OCI-LY1 (cell line): ENCODE measurements around the gene APLP1.
A peak's percentile ranks its signal among the peaks of the same experiment; 100 is the strongest.

Source experiments
- H2AFZ ChIP-seq: fragments of 200-600 bp; sonication (generic), shearing (Covaris generic); 2 replicates; pipeline ENCODE4 v1.6.0; 2014; ENCODE audit warnings: antibody characterized with exemption, mild to moderate bottlenecking, low read length
- H3F3A ChIP-seq: fragments of 200-600 bp; sonication (generic), shearing (Covaris generic); 2 replicates; pipeline ENCODE4 v1.6.0; 2014; ENCODE audit warnings: mild to moderate bottlenecking, antibody characterized with exemption, low read length, moderate library complexity; ENCODE audit not compliant: insufficient read depth
- H3K27ac ChIP-seq: fragments of 200-600 bp; sonication (generic); 2 replicates; pipeline ENCODE4 v1.5.1; 2014; ENCODE audit warnings: low read length, mixed run types, mild to moderate bottlenecking, low read depth; ENCODE audit not compliant: poor library complexity, severe bottlenecking
- H3K27me3 ChIP-seq: fragments of 200-600 bp; sonication (generic); 2 replicates; pipeline ENCODE4 v1.6.0; 2014; ENCODE audit warnings: antibody characterized with exemption, mild to moderate bottlenecking, low read length, moderate library complexity; ENCODE audit not compliant: insufficient read depth
- H3K36me3 ChIP-seq: fragments of 200-600 bp; sonication (generic); 2 replicates; pipeline ENCODE4 v1.6.1; 2014; ENCODE audit warnings: mild to moderate bottlenecking, antibody characterized with exemption, low read length, moderate library complexity, mixed read lengths; ENCODE audit not compliant: insufficient read depth
- H3K4me1 ChIP-seq: fragments of 200-600 bp; sonication (generic); 2 replicates; pipeline ENCODE4 v1.5.1; 2014; ENCODE audit warnings: mild to moderate bottlenecking, low read length, moderate library complexity; ENCODE audit not compliant: insufficient read depth, severe bottlenecking
- H3K4me2 ChIP-seq: fragments of 200-600 bp; sonication (generic), shearing (Covaris generic); 2 replicates; pipeline ENCODE4 v1.6.1; 2014; ENCODE audit warnings: low read length
- H3K4me3 ChIP-seq: fragments of 200-600 bp; sonication (generic); 2 replicates; pipeline ENCODE4 v1.5.1; 2014; ENCODE audit warnings: low read length, low read depth, mild to moderate bottlenecking, mixed read lengths; ENCODE audit not compliant: poor library complexity, severe bottlenecking
- H3K79me2 ChIP-seq: fragments of 200-600 bp; shearing (Covaris generic); 2 replicates; pipeline ENCODE4 v1.6.1; 2016; ENCODE audit warnings: mixed run types, low read length, mixed read lengths; ENCODE audit not compliant: insufficient read depth
- H3K9ac ChIP-seq: fragments of 200-600 bp; sonication (generic), shearing (Covaris generic); 2 replicates; pipeline ENCODE4 v1.6.1; 2014; ENCODE audit warnings: mild to moderate bottlenecking, low read length, mixed read lengths
- H3K9me2 ChIP-seq: fragments of 200-600 bp; sonication (generic), shearing (Covaris generic); 2 replicates; pipeline ENCODE4 v1.6.1; 2014; ENCODE audit warnings: low read depth, mild to moderate bottlenecking, low read length, mixed read lengths
- H3K9me3 ChIP-seq: fragments of 200-600 bp; shearing (Covaris generic); 2 replicates; pipeline ENCODE4 v1.6.1; 2014; ENCODE audit warnings: low read length, mixed read lengths
- H4K20me1 ChIP-seq: fragments of 200-600 bp; sonication (generic), shearing (Covaris generic); 2 replicates; pipeline ENCODE4 v1.6.0; 2016; ENCODE audit warnings: mild to moderate bottlenecking, low read length; ENCODE audit not compliant: insufficient read depth
- EZH2 ChIP-seq: fragments of 200-600 bp; sonication (generic), shearing (Covaris generic); IDR thresholded peaks from 2 replicates; pipeline ENCODE4 v1.8.0; 2017; ENCODE audit warnings: borderline replicate concordance, mixed run types, mild to moderate bottlenecking, antibody characterized with exemption, low read length, moderate library complexity, mixed read lengths
- TF ChIP-seq, protein P1 (sequence below): fragments of 200-600 bp; sonication (generic), shearing (Covaris generic); IDR thresholded peaks from 2 replicates; pipeline ENCODE4 v1.5.1; 2017; ENCODE audit warnings: mild to moderate bottlenecking, antibody characterized with exemption, low read length, moderate library complexity, mixed read lengths

APLP1 gene

GRCh38 chr19:35925501-35925900, 57.1 kb downstream of the APLP1 start:
- Histone ChIP-seq H3K36me3 (no peaks in the 10 kb centered on the region; the same call in 1 of the 2 replicates), H3K9me2 (no peaks in the 10 kb centered on the region), H2AFZ (no peak overlapping the region)

GRCh38 chr19:35928507-35928906, 60.1 kb downstream of the APLP1 start:
- Histone ChIP-seq H3K4me2 (0 out of 2 replicates have a peak overlapping the region, but pooled peaks have one; percentile 13), H3K4me3 (no peak overlapping the region)
- TF ChIP-seq, protein P1, sequence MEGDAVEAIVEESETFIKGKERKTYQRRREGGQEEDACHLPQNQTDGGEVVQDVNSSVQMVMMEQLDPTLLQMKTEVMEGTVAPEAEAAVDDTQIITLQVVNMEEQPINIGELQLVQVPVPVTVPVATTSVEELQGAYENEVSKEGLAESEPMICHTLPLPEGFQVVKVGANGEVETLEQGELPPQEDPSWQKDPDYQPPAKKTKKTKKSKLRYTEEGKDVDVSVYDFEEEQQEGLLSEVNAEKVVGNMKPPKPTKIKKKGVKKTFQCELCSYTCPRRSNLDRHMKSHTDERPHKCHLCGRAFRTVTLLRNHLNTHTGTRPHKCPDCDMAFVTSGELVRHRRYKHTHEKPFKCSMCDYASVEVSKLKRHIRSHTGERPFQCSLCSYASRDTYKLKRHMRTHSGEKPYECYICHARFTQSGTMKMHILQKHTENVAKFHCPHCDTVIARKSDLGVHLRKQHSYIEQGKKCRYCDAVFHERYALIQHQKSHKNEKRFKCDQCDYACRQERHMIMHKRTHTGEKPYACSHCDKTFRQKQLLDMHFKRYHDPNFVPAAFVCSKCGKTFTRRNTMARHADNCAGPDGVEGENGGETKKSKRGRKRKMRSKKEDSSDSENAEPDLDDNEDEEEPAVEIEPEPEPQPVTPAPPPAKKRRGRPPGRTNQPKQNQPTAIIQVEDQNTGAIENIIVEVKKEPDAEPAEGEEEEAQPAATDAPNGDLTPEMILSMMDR = no peak
- no peak for TF ChIP-seq EZH2

More at GRCh38 chr19:35925501-35925900, 57.1 kb downstream of the APLP1 start:
- Histone ChIP-seq H3K4me1 (peaks cover 8% of the 10 kb centered on the region), H3K9ac (no peak overlapping the region), H4K20me1 (no peaks in the 10 kb centered on the region), H3K79me2 (no peaks in the 10 kb centered on the region), H3K9me3 (0 out of 2 replicates have a peak, but pooled peaks cover 7% of the 10 kb centered on the region), H3K4me3 (no peak overlapping the region), H3K27me3 (peaks cover 11% of the 10 kb centered on the region; the same call in 1 of the 2 replicates), H3K4me2 (no peak overlapping the region), H3F3A (no peaks in the 10 kb centered on the region), H3K27ac (no peak overlapping the region)
- TF ChIP-seq, protein P1 = no peak
- TF ChIP-seq EZH2 = no peak

More at GRCh38 chr19:35928507-35928906, 60.1 kb downstream of the APLP1 start:
- Histone ChIP-seq H3K4me1 (peaks cover 19% of the 10 kb centered on the region), H3K9me2 (no peaks in the 10 kb centered on the region), H3K36me3 (no peaks in the 10 kb centered on the region; the same call in 1 of the 2 replicates), H3K27ac (no peak overlapping the region), H4K20me1 (no peaks in the 10 kb centered on the region), H3K27me3 (peaks cover 11% of the 10 kb centered on the region; the same call in 1 of the 2 replicates), H3K79me2 (no peaks in the 10 kb centered on the region), H3K9ac (0 out of 2 replicates have a peak overlapping the region, but pooled peaks have one; percentile 15), H3F3A (no peaks in the 10 kb centered on the region), H2AFZ (no peak overlapping the region), H3K9me3 (0 out of 2 replicates have a peak, but pooled peaks cover 7% of the 10 kb centered on the region)
